ENCODE results near the gene GID4.

The GID4 gene

DNA sequence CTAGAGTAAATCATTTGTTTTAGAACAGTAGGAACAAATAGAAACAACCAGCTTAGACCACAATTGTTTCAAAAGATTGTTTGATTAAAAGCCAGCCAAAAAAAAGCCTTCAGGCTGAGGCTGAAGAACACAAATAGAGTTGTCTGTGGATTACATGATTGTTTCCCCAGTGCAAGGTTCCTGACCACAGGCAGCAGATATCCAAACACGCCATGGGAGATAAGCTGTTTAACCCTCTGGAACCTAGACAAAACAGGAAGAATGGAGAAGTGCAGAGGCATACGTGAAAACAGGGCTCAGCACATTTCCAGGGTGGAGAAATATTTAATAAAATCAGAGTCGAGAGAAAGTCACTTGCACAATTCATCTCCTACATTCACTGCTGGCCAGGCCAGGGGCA, 21.2 kb upstream of the GID4 start:
- DNase-seq: no peak

DNA sequence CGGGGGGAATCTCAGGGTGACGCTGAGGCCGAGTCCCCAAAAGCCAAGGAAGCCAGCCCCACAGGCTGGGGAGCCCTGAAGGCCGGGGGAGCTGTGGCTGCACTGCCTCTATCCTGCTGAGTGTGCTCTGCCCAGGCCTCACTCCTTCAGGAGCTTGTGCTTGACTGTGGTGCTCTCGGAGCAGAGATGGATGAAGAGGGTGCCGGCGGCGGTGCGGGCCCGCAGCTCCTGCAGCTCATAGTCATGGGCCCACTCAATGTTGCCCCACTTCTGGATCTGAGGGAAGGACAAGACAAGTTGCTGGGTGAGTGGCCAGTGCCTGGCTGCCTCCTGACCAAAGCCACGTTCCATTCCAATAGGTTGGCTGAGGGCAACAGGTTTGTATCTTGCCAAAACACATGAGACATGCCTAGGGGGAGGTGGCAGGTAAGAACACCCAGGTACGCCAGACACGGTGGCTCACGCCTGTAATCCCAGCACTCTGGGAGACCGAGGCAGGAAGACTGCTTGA, 20.7 kb upstream of the GID4 start:
- DNase-seq: no peak

DNA sequence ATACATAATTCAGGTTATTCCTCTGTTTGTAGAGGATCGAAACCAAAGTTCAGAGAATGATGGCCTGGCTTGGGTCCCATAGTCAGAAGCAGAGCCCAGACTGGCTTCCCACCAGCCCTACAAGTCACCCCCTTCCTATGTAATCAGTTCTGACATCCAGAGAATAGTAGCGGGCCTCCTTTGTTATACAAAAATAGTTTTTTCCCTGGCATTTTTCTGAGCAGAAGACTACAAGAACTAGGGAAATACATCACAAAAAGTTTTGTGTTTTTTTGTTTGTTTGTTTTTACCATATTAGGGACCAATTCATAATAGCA, 19.4 kb upstream of the GID4 start:
- no peak for DNase-seq

DNA sequence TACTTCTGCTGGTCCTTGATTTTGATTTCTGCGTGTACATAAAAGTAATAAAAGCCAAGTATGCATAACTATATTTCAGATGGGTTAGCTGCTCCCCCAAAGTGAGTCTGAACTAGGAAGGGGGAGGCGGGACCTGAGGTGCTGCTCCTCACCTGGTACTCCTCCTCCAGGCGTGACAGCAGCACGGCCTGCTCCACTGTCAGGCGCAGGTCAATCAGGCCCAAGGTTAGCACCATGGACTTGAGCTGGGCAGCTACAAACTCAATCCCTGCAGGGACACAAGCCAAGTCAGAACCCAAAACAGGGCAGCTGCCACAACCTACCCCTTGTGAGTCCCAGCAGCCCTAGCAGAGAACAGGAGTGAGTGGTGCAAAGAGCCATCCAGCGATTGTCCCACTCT, 18.2 kb upstream of the GID4 start:
- no peak for DNase-seq

DNA sequence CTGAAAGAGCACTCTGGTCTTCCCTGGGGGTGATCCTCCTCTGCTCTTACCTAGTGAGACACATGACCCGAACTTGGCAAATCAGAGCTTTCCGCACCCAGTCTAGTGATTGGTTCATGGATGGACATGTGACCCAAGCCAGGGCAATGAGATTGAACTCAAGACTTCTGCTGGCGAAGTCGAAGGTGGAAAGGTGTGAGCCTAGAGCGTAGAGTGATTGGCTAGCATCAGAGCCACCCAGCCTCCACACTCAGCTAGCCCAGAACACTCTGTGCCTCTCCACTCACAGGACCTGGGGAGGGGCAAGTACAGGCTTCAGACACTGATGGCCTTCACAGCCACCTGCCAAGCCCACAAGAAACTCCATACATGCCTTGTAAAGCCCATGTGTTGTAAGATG, 17.8 kb upstream of the GID4 start:
- no peak for DNase-seq

DNA sequence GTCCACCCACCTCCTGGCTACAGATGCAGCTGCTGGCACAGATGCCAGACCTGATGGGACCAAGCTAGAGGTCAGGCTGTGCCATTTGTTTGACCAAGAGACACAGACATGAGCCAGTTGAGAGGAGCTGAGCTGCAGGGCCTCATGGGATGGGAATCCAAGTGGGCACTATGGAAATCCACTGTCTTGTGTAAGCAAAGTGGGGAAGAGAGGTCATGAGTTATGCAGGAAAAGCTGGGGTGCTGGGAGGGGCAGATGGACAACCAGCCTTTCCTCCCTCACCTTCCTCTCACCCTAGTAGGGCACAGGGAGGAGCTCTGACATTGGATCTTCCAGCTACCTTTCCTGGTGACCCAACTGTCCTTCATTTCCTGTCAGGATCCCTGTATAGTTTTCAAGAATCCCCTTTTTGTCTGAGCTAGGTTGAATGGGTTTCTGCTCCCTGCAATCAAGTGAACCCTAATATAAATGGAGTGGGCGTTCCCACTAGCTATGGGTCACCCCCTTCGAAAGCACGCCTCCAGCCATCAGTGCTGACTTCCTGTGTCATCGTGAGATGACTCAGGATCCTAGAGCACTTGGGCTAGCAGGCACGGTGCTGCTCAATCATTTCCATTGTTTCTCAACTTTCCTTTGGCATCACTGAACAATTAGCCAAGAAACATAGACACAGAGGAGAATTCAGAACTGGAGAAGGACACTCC, 13.8 kb upstream of the GID4 start:
- no peak for DNase-seq

DNA sequence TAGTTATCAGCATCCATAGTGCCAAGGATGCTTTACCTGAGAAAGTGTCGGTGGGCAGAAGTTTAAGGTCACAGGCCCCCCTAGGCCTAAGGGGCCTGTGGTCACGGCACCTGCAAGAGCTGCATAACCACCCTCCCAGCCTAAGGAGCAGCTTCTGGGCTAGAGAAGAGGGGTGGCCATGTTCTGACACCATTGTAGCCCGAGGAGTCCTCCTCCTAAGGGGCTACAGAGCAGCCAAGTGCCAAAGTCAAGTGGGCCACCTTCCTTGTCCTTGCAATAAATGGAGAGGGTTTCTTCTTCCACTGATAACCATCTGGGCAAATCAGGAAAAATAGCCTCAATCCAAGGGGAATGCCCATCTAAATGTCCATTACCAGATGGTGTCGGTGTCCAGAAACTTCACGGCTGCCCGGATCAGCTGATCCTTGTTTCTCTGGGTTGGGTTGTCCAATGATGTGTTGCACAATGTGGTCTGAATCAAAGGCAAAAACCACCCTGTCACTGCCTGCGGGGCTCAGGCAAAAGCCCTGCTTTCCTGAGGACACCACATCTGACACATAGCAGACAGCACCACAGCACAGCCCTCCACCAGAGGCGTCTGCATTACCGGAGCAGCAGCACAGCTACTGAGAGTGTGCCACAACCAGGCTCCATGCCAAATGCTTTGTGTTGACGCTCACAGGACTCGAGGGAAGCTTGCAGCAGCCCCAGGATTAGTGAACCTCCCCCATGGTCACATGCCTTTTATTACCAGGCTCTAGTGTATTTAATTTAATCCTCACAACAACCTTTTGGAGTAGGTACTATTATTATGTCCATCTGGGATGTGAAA, 13.0 kb upstream of the GID4 start:
- DNase-seq: no peak

DNA sequence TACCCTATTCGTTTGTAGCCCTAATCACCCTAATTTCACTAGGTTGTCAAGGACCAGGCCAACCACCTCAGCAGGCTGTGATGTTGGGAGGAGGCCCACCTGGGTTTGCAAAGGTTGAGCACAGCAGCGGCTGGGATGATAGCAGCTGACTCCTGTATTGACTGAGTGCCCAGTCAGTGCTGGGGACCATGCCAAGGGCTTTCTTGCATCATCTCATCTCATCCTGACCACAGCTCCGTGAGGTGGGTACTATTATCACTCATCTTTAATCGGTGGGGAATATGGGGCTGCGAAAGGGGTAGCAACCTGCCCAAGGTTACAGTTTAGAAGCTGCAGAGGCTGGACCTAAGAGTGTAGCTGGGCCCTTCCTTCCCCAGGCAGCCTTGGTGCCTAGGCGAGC, 11.9 kb upstream of the GID4 start:
- DNase-seq: no peak

DNA sequence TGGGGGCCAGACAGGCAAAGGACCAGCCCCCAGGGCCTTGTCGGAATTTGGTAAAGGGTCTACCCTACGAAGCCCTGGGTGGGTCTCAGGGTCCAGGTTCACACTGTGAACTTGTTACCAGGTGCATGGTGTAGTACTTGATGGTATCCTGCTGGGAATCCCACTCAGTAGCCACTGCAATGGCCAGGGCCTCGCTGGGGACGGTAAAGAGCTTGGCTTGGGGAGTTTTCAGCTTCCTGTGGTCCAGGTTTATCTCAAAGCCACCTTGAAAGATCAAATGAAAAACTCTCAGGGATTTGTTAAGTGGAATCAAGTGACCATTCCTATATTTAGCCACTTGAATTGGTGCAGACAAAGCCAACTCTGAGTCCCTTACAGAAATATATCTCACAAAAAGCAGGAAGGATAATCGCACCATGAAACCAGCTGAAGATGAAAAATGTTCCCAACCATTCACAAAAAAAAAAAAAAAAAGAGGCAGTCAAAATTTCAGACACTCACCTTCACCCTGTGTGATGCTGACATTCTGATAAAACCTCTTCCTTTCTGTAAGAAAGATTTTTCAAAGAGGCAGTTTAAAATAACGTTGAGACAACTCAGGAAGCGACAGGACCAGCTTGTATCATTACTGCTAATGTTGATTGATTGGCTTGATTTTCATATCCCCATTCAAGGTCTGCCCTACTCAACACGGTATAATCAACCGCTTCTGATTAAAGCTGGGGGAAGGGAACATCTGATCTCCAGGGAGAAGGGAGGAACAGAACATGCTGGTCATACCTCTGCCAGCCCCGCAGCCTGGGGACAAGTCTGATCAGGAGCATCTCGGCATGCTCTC, 10.9 kb upstream of the GID4 start:
- no peak for DNase-seq

DNA sequence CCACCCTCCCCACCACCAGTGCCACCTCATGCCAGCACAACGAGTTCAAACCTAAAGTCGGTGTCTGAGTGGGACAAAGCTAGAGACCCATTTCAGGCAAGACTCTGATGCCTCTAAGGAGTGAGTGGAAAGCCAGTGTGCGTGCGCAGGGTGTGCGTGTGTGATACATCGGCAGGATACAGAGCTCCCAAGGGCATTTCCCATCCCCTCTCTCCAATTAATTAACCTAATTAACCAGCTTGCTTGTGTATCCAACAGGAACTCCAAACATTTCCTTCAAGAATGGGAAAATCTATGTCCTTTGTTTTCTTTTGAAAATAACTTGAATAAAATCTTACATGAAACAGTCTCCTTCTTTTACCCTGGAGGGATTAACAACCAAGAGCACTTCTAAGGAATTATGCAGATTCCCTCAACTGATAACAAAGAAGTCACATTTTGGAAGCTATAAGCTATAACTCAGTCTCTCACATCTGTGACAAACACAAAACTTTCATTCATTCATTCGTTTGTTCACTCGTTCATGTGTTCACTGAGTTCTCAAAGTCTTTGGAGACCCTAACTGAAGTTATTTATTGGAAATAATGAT, 10.2 kb upstream of the GID4 start:
- DNase-seq: no peak

DNA sequence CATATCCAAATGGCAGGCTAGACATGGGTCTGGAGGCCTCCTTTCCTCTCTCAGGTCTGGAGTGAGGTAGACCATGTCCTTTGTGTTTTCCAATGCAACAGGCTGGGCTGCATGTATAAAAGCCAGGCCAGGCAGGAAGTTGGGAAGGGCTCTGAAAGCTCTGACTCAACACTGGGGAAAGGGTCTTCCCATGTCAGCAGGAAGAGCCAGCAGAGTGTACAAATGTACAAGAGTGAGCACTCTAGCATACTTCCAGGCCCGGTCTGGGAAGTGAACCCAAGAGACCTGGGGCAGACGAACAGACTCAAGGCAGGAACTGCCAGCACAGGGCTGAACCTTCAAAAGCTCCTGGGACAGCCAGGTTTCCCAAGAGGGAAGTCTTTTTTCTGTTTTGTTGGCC, 7.3 kb upstream of the GID4 start:
- DNase-seq: no peak

DNA sequence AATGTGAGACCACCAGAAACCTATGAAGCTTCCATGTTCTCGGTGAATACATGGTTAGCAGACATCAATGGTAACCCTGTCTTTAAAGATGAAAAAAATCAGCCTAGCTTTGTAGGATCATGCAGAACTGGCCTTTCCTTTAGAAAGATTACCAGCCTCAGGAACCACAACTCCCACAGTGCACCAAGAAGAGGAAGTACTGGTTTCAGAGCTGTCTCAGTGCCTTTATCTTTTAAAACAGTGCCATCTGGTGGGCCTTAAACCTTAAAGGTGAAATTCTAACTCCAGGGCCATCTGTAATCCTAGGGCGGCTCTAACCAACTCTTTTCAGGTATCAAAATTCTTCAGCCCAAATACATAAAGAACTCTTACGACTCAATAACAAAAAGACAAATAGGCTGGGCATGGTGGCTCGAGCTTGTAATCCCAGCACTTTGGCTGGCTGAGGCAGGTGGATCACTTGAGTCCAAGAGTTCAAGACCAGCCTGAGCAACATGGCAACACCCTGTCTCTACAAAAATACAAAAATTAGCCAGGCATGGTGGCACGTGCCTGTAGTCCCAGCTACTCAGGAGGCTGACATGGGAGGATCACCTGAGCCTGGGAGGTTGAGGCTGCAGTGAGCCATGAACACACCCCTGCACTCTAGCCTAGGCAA, 5.6 kb upstream of the GID4 start:
- peak; percentile 45 for DNase-seq

DNA sequence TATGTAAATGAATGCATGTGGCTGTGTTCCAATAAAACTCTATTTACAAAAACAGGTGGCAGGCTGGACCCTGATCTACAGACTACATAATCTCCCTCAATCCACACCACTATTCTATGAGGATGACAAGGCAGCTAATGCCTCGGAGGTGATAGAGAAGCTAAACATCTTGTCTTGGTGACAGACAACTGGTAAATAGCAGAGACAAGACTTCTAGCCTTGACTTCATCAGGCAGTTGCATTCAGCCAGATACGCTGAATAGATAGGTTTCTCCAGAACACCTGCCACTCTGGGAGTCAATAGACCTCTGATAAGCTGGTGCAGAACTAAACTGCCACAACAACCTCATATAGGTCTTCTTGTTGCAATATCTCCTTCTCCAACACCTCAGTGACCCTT, 3.5 kb upstream of the GID4 start:
- DNase-seq: no peak

DNA sequence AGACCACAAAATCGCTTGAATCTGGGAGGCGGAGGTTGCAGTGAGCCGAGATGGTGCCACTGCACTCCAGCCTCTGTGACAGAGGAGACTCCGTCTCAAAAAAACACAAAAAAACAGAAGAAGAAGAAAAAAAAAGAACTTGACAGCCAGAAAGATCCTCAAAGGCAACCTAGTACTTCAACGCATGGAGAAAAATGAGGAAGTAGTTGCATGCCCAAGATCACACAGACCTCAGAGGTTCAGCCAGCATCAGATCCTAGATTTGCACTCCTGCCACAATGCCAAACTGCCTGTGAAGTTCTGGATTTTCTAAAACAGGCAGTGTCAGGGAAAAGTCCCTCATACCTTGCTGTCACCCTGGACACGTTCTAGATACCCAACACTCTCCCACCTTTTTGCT, 1.7 kb upstream of the GID4 start:
- no peak for DNase-seq

DNA sequence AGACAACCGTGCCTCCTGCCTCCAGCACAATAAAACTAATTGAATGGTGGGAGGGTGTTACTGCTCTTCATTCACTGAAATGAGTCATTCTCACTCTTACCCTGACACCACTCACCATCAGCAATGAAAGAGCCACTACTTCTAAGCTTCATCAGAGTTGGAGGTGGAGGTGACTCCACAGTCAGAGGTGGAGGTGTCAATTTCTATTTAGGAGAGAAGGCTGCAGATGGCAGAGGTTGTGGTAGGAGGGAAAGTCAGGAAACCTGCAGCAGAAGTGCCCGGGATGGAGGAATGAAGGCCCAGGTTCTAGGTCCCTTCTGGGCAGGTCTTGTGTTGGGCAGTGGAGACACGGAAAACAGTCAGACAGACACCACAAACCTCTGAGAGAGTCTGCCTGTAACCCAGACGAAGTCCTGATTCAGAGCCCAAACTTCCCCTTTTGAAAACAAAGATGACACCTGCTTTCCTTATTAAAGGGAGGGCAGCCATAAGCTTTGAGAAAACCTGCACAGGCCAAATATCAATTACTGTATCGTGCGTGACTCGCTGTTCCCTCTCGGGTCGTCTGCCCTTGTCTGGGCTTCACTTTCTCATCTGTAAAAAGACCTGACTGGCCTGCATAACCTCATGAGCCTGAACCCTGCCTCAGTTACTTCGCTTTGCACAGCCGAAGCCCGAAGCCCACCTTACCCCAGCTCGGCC, 908 bp upstream of the GID4 start:
- DNase-seq: no peak

DNA sequence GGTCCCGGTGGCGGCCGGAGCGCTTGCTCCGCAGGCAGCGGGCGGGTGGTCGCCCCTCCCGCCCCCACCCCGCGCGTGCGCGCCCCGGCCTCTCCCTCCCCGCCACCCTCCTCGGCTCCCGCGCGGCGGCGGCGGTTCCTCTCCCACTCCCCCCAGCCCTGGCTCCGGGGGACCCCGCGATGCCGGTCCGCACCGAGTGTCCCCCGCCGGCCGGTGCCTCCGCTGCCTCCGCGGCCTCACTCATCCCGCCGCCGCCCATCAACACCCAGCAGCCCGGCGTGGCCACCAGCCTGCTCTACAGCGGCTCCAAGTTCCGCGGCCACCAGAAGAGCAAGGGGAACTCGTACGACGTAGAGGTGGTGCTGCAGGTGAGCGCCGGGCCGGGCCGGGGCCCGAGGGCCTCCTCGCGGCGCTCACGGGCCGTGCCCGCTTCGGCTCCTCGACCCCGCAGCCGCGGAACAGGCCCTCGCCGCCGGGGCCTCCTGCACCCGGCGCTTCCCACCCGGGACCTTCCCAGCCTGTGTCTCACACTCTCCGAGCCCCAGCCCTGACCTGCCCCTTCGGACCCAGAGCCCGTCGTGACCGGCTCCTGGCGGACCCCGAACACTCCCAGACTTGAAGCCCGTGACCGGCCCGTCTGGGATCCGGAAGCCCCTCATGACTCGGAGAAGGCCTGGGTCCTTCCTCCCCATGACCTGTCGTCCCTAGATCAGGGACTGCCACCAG, 490 bp downstream of the GID4 start:
- no peak for DNase-seq

DNA sequence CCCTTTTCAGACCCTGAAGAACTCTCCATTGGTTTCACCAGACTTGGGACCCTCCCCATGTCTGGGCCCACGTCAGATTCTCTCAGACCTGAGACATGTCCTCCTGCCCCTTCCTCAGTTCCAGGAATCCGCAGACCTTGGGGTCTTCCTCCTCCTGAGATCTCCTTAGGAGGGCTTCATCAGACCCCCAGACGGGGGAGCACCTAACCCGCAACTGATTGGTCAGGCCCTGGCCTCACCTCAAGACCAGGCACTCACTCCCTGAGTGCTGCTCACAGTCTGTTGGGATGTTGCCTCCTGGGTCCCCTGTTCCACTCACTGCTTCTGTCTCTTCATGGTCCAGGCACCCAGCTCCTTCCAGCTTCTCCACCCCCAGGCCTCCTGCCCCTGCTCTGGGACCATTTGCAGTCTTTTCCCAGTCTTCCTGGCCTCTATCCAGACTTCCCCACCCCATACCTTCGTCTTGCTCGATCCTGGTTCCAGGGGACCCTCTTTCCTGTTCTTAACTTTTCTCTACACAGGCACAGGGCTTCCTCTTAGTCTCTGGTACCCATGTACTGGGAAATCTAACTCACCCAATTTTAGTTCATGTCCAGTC, 1.2 kb downstream of the GID4 start:
- DNase-seq: no peak

DNA sequence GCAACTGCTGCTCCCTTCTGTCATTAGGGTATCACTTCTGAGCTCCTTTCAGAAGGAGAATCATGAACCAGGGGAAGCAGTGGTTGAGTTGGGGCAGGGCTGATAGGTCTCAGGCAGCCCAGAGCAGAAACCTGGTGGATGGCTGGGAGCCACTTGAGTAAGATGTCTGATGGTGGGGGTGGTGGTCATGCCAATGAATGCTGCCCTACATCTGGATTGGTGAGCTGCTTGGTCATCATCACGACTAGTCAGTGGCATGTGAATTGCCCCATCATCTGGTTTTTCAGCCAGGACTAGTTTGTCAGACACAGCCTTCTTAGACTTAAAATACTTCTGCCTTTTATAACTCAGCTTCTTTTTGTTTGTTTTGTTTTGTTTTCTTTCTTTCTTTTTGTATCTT, 2.6 kb downstream of the GID4 start:
- DNase-seq: no peak

DNA sequence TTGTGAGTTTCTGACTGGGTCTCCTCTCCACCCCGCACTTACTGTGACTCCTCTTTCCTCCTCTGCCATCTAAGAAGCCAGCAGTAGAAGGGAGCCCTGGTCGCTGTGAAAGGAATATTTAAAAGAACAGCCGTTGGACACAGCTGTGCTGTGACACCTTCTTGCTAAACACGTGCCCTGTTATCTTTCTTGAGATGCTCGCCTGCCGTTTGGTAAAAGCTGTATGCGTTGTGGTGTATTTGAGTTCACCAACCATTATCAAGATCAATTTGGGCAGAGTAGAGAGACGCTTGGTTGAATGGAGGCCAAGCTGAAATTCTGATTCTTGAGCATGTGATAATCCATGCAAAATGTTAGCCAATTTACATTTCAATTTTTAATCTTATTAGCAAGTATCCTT, 3.8 kb downstream of the GID4 start:
- DNase-seq: no peak

DNA sequence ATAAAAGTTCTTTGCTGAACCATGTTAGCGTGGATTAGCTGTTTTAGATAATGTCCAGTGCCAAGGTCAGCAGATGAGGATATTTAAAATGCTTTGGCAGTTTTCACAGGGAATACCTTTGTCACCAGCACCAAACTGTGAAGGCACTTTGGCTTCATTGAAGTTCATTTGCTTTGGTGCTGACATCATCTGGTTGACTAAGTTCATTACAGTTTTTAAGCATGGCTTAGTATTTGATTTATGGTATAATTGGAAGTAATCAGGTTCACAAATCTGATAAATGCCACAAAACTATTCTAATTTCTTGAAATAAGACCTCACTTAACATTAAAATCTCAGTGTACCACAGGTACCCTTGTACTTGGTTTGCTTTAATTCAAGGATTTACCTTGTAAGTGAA, 4.3 kb downstream of the GID4 start:
- no peak for DNase-seq

DNA sequence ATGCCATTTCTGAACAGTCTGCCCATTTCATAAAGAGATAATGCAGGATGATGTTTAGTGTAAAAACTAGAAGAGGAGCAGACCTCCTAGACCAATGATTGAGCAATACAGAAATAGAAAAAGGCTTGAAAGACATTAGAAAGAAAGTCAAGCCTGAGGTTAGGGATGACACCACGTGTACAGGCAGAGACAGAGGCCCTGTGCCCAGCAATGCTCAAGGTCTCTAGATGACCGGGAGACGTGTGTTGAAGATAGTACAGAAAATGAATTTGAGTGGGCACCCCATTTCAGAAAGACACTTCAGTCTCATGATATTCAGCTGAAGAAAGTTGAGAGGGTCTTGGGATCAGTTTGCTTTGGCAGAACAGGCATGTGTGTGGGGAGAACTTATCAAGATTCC, 5.4 kb downstream of the GID4 start:
- DNase-seq: no peak

Data from effector CD4-positive, alpha-beta T cell (primary cell).